Natural killer cell (primary cell): ENCODE data around the gene PPP1R26. TPM values are rescaled to one million over a fixed set of nuclear protein-coding genes. Genes with fewer than 3 reads are reported as not detected.

Experiments used
- ATAC-seq, 3 donors: fragments of 150-1000 bp in 2 of 3; fragments of 200-7000 bp in 1 of 3; cut with Tn5 transposase; 1 replicate in 1 of 3; 2 replicates in 2 of 3; pipeline ENCODE4 v1.10.0; 2021; ENCODE audit warnings: mild to moderate bottlenecking in 2 of 3, moderate library complexity in 2 of 3
- DNase-seq, 2 donors: peaks; one replicate each; pipeline versions ENCODE4 v3.0.0 to v3.0.0-alpha.2; 2013 to 2021; ENCODE audit warnings: mixed read lengths in 1 of 2
- H3K27ac ChIP-seq: one replicate; pipeline ENCODE4 v1.5.1; 2013; ENCODE audit warnings: mild to moderate bottlenecking, low read length
- H3K27me3 ChIP-seq: one replicate; pipeline ENCODE4 v1.6.1; 2013; ENCODE audit warnings: low read length; ENCODE audit not compliant: control insufficient read depth, insufficient read depth
- H3K36me3 ChIP-seq: one replicate; pipeline ENCODE4 v1.6.1; 2013; ENCODE audit warnings: low read length; ENCODE audit not compliant: control insufficient read depth, insufficient read depth
- H3K4me1 ChIP-seq: one replicate; pipeline ENCODE4 v1.6.1; 2013; ENCODE audit warnings: low read length; ENCODE audit not compliant: control insufficient read depth, insufficient read depth
- H3K4me3 ChIP-seq: one replicate; pipeline ENCODE4 v1.5.1; 2013; ENCODE audit warnings: low read length
- H3K9me3 ChIP-seq: one replicate; pipeline ENCODE4 v1.6.1; 2013; ENCODE audit warnings: low read length; ENCODE audit not compliant: control insufficient read depth, insufficient read depth
- H3K27ac Mint-ChIP-seq, 2 donors: one replicate each; pipeline ENCODE4 v1.8.0; 2022; ENCODE audit warnings: mild to moderate bottlenecking in 2 of 2, mixed read lengths in 2 of 2, moderate library complexity in 1 of 2
- H3K27me3 Mint-ChIP-seq, 2 donors: one replicate each; pipeline ENCODE4 v1.8.0; 2022; ENCODE audit warnings: low read depth in 2 of 2, mixed read lengths in 2 of 2
- H3K36me3 Mint-ChIP-seq: one replicate; pipeline ENCODE4 v1.8.0; 2022; ENCODE audit warnings: mixed read lengths
- H3K4me1 Mint-ChIP-seq, 2 donors: one replicate each; pipeline ENCODE4 v1.8.0; 2022; ENCODE audit warnings: mixed read lengths in 2 of 2
- H3K4me3 Mint-ChIP-seq: one replicate; pipeline ENCODE4 v1.8.0; 2022; ENCODE audit warnings: mild to moderate bottlenecking, moderate library complexity, mixed read lengths
- H3K9me3 Mint-ChIP-seq, 2 donors: one replicate each; pipeline ENCODE4 v1.8.0; 2022; ENCODE audit warnings: mixed read lengths in 2 of 2
- CTCF ChIP-seq: fragments of 200-600 bp; IDR thresholded peaks from one replicate; pipeline ENCODE4 v1.8.0; 2022; ENCODE audit warnings: antibody characterized with exemption
- WGBS: methylation state at CpG from one replicate; pipeline ENCODE4 v1.1.7; 2013; ENCODE audit warnings: missing lambda C conversion rate; ENCODE audit not compliant: insufficient coverage; 5-methylcytosine and 5-hydroxymethylcytosine counted together
- intact Hi-C: fragments of 100-400 bp; cut with micrococcal nuclease; formaldehyde crosslinking; loops from one replicate; pipeline ENCODE4 v1.14.2; 2022
- total RNA-seq, 4 donors: library from RNA; stranded (reverse); fragments of 120-200 nt in 1 of 4; gene quantifications; one replicate each; pipeline versions ENCODE4 v1.2.3 to v1.2.4, GENCODE V29; 2013 to 2022

PPP1R26 gene
- total RNA-seq, 3 donors from 2014 or later (not counting 1 experiment from before 2014, with no cell fraction given) = 3.2 to 5.3 (median 3.6) TPM

GRCh38 chr9:135500525-135501260, 21.1 kb downstream of the PPP1R26 start, which contains the start of gene MRPS2:
TSS of gene MRPS2 (plus strand) at chr9:135500682. CDS start at chr9:135500711, 29 bp downstream.
- peak within 1 kb of the TSS; percentile 71 for H3K4me3 ChIP-seq
- no peaks in the 10 kb centered on the region for H3K27me3 ChIP-seq
- Mint-ChIP-seq H3K4me3 (peak within 1 kb of the TSS; percentile 89), H3K9me3 (no peaks in the 10 kb centered on the region), H3K4me1 (peaks cover 16 to 34% of the 10 kb centered on the region in 2 donors), H3K27me3 (no peaks in the 10 kb centered on the region), H3K36me3 (no peaks in the 10 kb centered on the region), H3K27ac (peak within 1 kb of the TSS; percentile 56 to 91)
- DNase-seq (peak; percentile 89), ATAC-seq (peak; percentile 96 to 97 (median 97))
- H3K9me3 ChIP-seq = no peaks in the 10 kb centered on the region
- under 1% methylated on average over 92 of the region's 92 CpGs for WGBS
- peaks cover 28% of the 10 kb centered on the region for H3K4me1 ChIP-seq
- intact Hi-C loops = no loop called here
- peak; percentile 92 for TF ChIP-seq CTCF
- H3K27ac ChIP-seq = peak within 1 kb of the TSS; percentile 28
- H3K36me3 ChIP-seq = peaks cover 10% of the 10 kb centered on the region

GRCh38 chr9:135501261-135502167, 21.9 kb downstream of the PPP1R26 start:
- intact Hi-C loops = no loop called here
- no peaks in the 10 kb centered on the region for H3K27me3 ChIP-seq
- peak overlapping the region; percentile 50 to 91 for H3K27ac Mint-ChIP-seq
- no peaks in the 10 kb centered on the region for H3K36me3 Mint-ChIP-seq
- peak overlapping the region; percentile 28 for H3K27ac ChIP-seq
- peak overlapping the region; percentile 89 for H3K4me3 Mint-ChIP-seq
- H3K4me1 ChIP-seq = peaks cover 28% of the 10 kb centered on the region
- peaks cover 10% of the 10 kb centered on the region for H3K36me3 ChIP-seq
- WGBS = 55% methylated on average over 38 of the region's 38 CpGs
- no peak for DNase-seq
- no peak for TF ChIP-seq CTCF
- ATAC-seq = no peak
- no peaks in the 10 kb centered on the region for H3K9me3 ChIP-seq
- peaks cover 16 to 34% of the 10 kb centered on the region in 2 donors for H3K4me1 Mint-ChIP-seq
- peak overlapping the region; percentile 71 for H3K4me3 ChIP-seq
- H3K27me3 Mint-ChIP-seq = no peaks in the 10 kb centered on the region
- no peaks in the 10 kb centered on the region for H3K9me3 Mint-ChIP-seq

GRCh38 chr9:135502168-135502872, 22.7 kb downstream of the PPP1R26 start:
- Histone ChIP-seq H3K36me3 (peaks cover 10% of the 10 kb centered on the region), H3K4me1 (peaks cover 28% of the 10 kb centered on the region), H3K27ac (no peak overlapping the region), H3K27me3 (no peaks in the 10 kb centered on the region), H3K4me3 (no peak overlapping the region), H3K9me3 (no peaks in the 10 kb centered on the region)
- Mint-ChIP-seq H3K4me1 (peaks cover 16 to 34% of the 10 kb centered on the region in 2 donors), H3K36me3 (no peaks in the 10 kb centered on the region), H3K27ac (peak overlapping the region in 1 of 2 donors; percentile 50), H3K27me3 (no peaks in the 10 kb centered on the region), H3K4me3 (peak overlapping the region; percentile 89), H3K9me3 (no peaks in the 10 kb centered on the region)
- intact Hi-C loops = no loop called here
- 96% methylated on average over 15 of the region's 15 CpGs for WGBS
- no peak for TF ChIP-seq CTCF
- DNase-seq (no peak), ATAC-seq (no peak)
